K562 (cell line): ENCODE measurements around the gene TMEM131. TPM values are rescaled to one million over a fixed set of nuclear protein-coding genes. Genes with fewer than 3 reads are reported as not detected.

Experiments used
- BRD9 ChIP-seq: fragments of 450-650 bp; IDR thresholded peaks from 2 replicates; pipeline ENCODE4 v1.6.1; 2018; ENCODE audit warnings: low read depth; ENCODE audit not compliant: partially characterized antibody
- CHD4 ChIP-seq: fragments of 200-600 bp; sonication (generic); IDR thresholded peaks from 3 replicates; pipeline ENCODE4 v1.6.1; 2012; ENCODE audit warnings: low read depth, mild to moderate bottlenecking, mixed read lengths, low read length, inconsistent platforms; ENCODE audit not compliant: insufficient read depth, insufficient replicate concordance, poor library complexity, severe bottlenecking
- DNMT1 ChIP-seq: fragments of 450-650 bp; IDR thresholded peaks from 2 replicates; pipeline ENCODE4 v1.6.1; 2016; ENCODE audit warnings: antibody characterized with exemption, mild to moderate bottlenecking
- FOXP1 ChIP-seq: sonication (generic); formaldehyde crosslinking; IDR thresholded peaks from 2 replicates; pipeline ENCODE4 v1.8.0; 2022; ENCODE audit warnings: mild to moderate bottlenecking, missing genetic modification reagents
- HDGF ChIP-seq: fragments of 450-650 bp; IDR thresholded peaks from 2 replicates; pipeline ENCODE4 v1.6.1; 2016
- HLTF ChIP-seq: fragments of 450-650 bp; IDR thresholded peaks from 2 replicates; pipeline ENCODE4 v1.6.1; 2016
- KLF1 ChIP-seq: fragments of 450-650 bp; IDR thresholded peaks from 2 replicates; pipeline ENCODE4 v1.6.1; 2016; ENCODE audit warnings: missing genetic modification characterization, missing compliant biosample characterization
- MAFF ChIP-seq: IDR thresholded peaks from 2 replicates; pipeline ENCODE4 v1.6.1; 2012; ENCODE audit warnings: low read length, improper control_type of control experiment
- MIER1 ChIP-seq: fragments of 450-650 bp; IDR thresholded peaks from 2 replicates; pipeline ENCODE4 v1.6.1; 2016; ENCODE audit warnings: antibody characterized with exemption, mild to moderate bottlenecking, low read depth
- MTF1 ChIP-seq: fragments of 250-450 bp; sonication (Bioruptor Pico); IDR thresholded peaks from 2 replicates; pipeline ENCODE4 v1.9.0; 2021; ENCODE audit warnings: moderate library complexity, mild to moderate bottlenecking, inconsistent platforms, borderline replicate concordance
- SIX5 ChIP-seq, 2 experiments: IDR thresholded peaks; 2 replicates each; pipeline ENCODE4 v1.6.1; 2011; ENCODE audit warnings: low read length in 2 of 2, borderline replicate concordance in 1 of 2, low read depth in 1 of 2, mild to moderate bottlenecking in 1 of 2, moderate library complexity in 1 of 2; ENCODE audit not compliant: insufficient read depth in 1 of 2
- SMARCB1 ChIP-seq: IDR thresholded peaks from 2 replicates; pipeline ENCODE4 v1.6.1; 2011; ENCODE audit warnings: improper control_type of control experiment, low read depth; ENCODE audit not compliant: insufficient read length
- SP1 ChIP-seq: sonication (generic); formaldehyde crosslinking; IDR thresholded peaks from 2 replicates; pipeline ENCODE4 v1.8.1; 2022; ENCODE audit warnings: mild to moderate bottlenecking, missing genetic modification reagents
- SRSF1 ChIP-seq: fragments of 200-400 bp; formaldehyde crosslinking; IDR thresholded peaks from 2 replicates; pipeline ENCODE4 v1.6.1; 2017; ENCODE audit warnings: mild to moderate bottlenecking, low read depth, low read length, moderate library complexity
- YY1 ChIP-seq, 3 experiments: IDR thresholded peaks; 2 replicates each; pipeline ENCODE4 v1.6.1; 2011; ENCODE audit warnings: low read length in 2 of 3, mild to moderate bottlenecking in 2 of 3, moderate library complexity in 2 of 3, borderline replicate concordance in 1 of 3, control low read depth in 1 of 3, low read depth in 1 of 3; ENCODE audit not compliant: insufficient read depth in 3 of 3, insufficient replicate concordance in 2 of 3, control insufficient read depth in 1 of 3, insufficient read length in 1 of 3; ENCODE audit errors: extremely low read depth in 1 of 3
- ZNF143 ChIP-seq: sonication (generic); formaldehyde crosslinking; IDR thresholded peaks from 2 replicates; pipeline ENCODE4 v1.9.0; 2022; ENCODE audit warnings: mild to moderate bottlenecking, missing genetic modification reagents
- ZNF217 ChIP-seq: sonication (generic); formaldehyde crosslinking; IDR thresholded peaks from 2 replicates; pipeline ENCODE4 v1.8.0; 2022; ENCODE audit warnings: mild to moderate bottlenecking, missing genetic modification reagents
- ZNF696 ChIP-seq: fragments of 250-450 bp; sonication (Bioruptor Pico); conservative IDR thresholded peaks from 2 replicates; pipeline ENCODE4 v1.4.0; 2020; ENCODE audit warnings: mild to moderate bottlenecking, moderate library complexity
- polyA plus RNA-seq, 8 experiments: library from polyadenylated mRNA; depleted of rRNA in 4 of 8; stranded (reverse) in 5 of 8; unstranded in 3 of 8; fragments of >200 nt; fragmentation: Nextera tagmentation in 2 of 8; fragmentation: Illumina TruSeq in 1 of 8; extraction: Ambion mirVana in 2 of 8; extraction: Trizol in 1 of 8; gene quantifications; 2 replicates each; pipeline versions ENCODE4 v1.2.1 to v1.2.3, GENCODE V29; 2011 to 2014; ENCODE audit warnings: inconsistent platforms in 1 of 8, missing spikeins in 1 of 8
- total RNA-seq, 7 experiments: library from RNA; depleted of rRNA in 6 of 7; stranded (reverse); fragments of >200 nt in 6 of 7; fragmentation: Illumina TruSeq in 2 of 7; extraction: Trizol in 2 of 7; gene quantifications; 2 replicates each; pipeline versions ENCODE4 v1.2.1 to v1.2.3, GENCODE V29; 2011 to 2021; ENCODE audit warnings: low replicate concordance in 1 of 7
- TF ChIP-seq, protein P1 (sequence below): fragments of 450-650 bp; IDR thresholded peaks from 2 replicates; pipeline ENCODE4 v1.6.1; 2014; ENCODE audit warnings: low read depth, mild to moderate bottlenecking, moderate library complexity, borderline replicate concordance
- TF ChIP-seq, protein P2 (sequence below): fragments of 450-650 bp; formaldehyde crosslinking; IDR thresholded peaks from 2 replicates; pipeline ENCODE4 v1.4.0; 2022; ENCODE audit warnings: mild to moderate bottlenecking, moderate library complexity
- TF ChIP-seq, protein P3 (sequence below): IDR thresholded peaks from 2 replicates; pipeline ENCODE4 v1.6.1; 2011; ENCODE audit not compliant: insufficient read length; ENCODE audit errors: extremely low read depth
- TF ChIP-seq, protein P4 (sequence below): fragments of 450-650 bp; IDR thresholded peaks from 2 replicates; pipeline ENCODE4 v1.6.1; 2017; ENCODE audit warnings: antibody characterized with exemption, mild to moderate bottlenecking

Gene TMEM131
- total and polyA plus RNA-seq, 9 of the 15 experiments (the other 6 are each of a cell fraction or from before 2014, with no cell fraction given) = 2.5 to 21.1 (median 12.4) TPM

DNA sequence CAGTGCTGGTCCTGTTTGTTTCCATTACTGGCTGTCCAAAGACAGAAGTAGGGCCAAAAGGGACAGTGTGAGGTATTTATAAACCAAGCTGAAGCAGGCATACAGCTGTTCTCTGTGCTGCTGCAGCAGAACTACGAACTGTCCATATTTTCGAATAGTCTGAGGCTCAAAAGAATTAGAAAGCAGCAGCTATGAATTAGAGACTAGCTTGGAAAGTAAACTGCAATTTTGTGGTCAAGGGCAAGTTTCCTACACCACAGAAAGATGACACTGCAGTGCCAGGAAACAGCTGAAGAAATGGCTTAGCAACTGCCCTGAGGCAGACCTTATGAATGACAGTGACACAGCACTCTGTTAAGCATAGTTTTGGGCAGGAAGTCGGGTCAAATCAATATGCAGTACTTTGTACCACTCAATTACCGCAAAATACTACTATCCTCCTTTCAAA lies 125.3 kb downstream of the TMEM131 start (continued):
- TF ChIP-seq, protein P1, sequence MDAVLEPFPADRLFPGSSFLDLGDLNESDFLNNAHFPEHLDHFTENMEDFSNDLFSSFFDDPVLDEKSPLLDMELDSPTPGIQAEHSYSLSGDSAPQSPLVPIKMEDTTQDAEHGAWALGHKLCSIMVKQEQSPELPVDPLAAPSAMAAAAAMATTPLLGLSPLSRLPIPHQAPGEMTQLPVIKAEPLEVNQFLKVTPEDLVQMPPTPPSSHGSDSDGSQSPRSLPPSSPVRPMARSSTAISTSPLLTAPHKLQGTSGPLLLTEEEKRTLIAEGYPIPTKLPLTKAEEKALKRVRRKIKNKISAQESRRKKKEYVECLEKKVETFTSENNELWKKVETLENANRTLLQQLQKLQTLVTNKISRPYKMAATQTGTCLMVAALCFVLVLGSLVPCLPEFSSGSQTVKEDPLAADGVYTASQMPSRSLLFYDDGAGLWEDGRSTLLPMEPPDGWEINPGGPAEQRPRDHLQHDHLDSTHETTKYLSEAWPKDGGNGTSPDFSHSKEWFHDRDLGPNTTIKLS = no peak
- TF ChIP-seq, protein P2, sequence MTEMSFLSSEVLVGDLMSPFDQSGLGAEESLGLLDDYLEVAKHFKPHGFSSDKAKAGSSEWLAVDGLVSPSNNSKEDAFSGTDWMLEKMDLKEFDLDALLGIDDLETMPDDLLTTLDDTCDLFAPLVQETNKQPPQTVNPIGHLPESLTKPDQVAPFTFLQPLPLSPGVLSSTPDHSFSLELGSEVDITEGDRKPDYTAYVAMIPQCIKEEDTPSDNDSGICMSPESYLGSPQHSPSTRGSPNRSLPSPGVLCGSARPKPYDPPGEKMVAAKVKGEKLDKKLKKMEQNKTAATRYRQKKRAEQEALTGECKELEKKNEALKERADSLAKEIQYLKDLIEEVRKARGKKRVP = 0 out of 2 replicates have a peak, but pooled peaks have one; percentile 20
- TF ChIP-seq CHD4 (no peak), MTF1 (CRISPR knock-in tag) (no peak), SP1 (CRISPR knock-in tag) (no peak), SRSF1 (no peak), SIX5 (IDR thresholded peaks at IDR 0.05; ENCODE audit: borderline replicate concordance in 1 of 2, insufficient read depth in 1 of 2, low read depth in 1 of 2, low read length in 2 of 2) (no peak), MIER1 (no peak), ZNF696 (CRISPR knock-in tag) (no peak), BRD9 (no peak), HLTF (no peak), ZNF143 (CRISPR knock-in tag) (no peak), ZNF217 (CRISPR knock-in tag) (no peak), MAFF (peak; percentile 63), KLF1 (tag) (no peak), YY1 (IDR thresholded peaks at IDR 0.05; ENCODE audit: borderline replicate concordance in 1 of 3, control insufficient read depth in 1 of 3, extremely low read depth in 1 of 3, insufficient read depth in 3 of 3, insufficient read length in 1 of 3, insufficient replicate concordance in 2 of 3, low read depth in 1 of 3, low read length in 2 of 3) (no peak), SMARCB1 (no peak), HDGF (no peak), DNMT1 (no peak), FOXP1 (CRISPR knock-in tag) (no peak)
- TF ChIP-seq, protein P3, sequence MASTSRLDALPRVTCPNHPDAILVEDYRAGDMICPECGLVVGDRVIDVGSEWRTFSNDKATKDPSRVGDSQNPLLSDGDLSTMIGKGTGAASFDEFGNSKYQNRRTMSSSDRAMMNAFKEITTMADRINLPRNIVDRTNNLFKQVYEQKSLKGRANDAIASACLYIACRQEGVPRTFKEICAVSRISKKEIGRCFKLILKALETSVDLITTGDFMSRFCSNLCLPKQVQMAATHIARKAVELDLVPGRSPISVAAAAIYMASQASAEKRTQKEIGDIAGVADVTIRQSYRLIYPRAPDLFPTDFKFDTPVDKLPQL = no peak
- TF ChIP-seq, protein P4, sequence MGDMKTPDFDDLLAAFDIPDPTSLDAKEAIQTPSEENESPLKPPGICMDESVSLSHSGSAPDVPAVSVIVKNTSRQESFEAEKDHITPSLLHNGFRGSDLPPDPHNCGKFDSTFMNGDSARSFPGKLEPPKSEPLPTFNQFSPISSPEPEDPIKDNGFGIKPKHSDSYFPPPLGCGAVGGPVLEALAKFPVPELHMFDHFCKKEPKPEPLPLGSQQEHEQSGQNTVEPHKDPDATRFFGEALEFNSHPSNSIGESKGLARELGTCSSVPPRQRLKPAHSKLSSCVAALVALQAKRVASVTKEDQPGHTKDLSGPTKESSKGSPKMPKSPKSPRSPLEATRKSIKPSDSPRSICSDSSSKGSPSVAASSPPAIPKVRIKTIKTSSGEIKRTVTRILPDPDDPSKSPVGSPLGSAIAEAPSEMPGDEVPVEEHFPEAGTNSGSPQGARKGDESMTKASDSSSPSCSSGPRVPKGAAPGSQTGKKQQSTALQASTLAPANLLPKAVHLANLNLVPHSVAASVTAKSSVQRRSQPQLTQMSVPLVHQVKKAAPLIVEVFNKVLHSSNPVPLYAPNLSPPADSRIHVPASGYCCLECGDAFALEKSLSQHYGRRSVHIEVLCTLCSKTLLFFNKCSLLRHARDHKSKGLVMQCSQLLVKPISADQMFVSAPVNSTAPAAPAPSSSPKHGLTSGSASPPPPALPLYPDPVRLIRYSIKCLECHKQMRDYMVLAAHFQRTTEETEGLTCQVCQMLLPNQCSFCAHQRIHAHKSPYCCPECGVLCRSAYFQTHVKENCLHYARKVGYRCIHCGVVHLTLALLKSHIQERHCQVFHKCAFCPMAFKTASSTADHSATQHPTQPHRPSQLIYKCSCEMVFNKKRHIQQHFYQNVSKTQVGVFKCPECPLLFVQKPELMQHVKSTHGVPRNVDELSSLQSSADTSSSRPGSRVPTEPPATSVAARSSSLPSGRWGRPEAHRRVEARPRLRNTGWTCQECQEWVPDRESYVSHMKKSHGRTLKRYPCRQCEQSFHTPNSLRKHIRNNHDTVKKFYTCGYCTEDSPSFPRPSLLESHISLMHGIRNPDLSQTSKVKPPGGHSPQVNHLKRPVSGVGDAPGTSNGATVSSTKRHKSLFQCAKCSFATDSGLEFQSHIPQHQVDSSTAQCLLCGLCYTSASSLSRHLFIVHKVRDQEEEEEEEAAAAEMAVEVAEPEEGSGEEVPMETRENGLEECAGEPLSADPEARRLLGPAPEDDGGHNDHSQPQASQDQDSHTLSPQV = no peak
